GM21515 (cell line): ENCODE measurements around the gene SH3RF3.

Experiments
- ATAC-seq: cut with Tn5 transposase; IDR thresholded peaks from one replicate; pipeline ENCODE4 v1.9.1; 2021; ENCODE audit not compliant: unreplicated experiment

SH3RF3 gene

GRCh38 chr2:109402180-109402579, 273.2 kb downstream of the SH3RF3 start:
- ATAC-seq = no peak

GRCh38 chr2:109402980-109403840, 274.2 kb downstream of the SH3RF3 start:
- no peak for ATAC-seq

GRCh38 chr2:109403841-109404201, 274.8 kb downstream of the SH3RF3 start:
- no peak for ATAC-seq

GRCh38 chr2:109404681-109405080, 275.7 kb downstream of the SH3RF3 start:
- no peak for ATAC-seq

- no peak for ATAC-seq
Observed at GRCh38 chr2:109405873-109406272, 276.9 kb downstream of the SH3RF3 start.

- ATAC-seq = no peak
Observed at GRCh38 chr2:109406301-109406700, 277.3 kb downstream of the SH3RF3 start.

GRCh38 chr2:109407276-109408042, 278.5 kb downstream of the SH3RF3 start:
- ATAC-seq = no peak

- no peak for ATAC-seq
Observed at GRCh38 chr2:109408043-109408335, 279.0 kb downstream of the SH3RF3 start.

GRCh38 chr2:109409321-109410038, 280.5 kb downstream of the SH3RF3 start:
- ATAC-seq = no peak

GRCh38 chr2:109410039-109410815, 281.2 kb downstream of the SH3RF3 start:
- no peak for ATAC-seq

GRCh38 chr2:109411640-109412325, 282.8 kb downstream of the SH3RF3 start:
- ATAC-seq = no peak

GRCh38 chr2:109415581-109416013, 286.6 kb downstream of the SH3RF3 start:
- no peak for ATAC-seq

- ATAC-seq = no peak
Observed at GRCh38 chr2:109417701-109418335, 288.8 kb downstream of the SH3RF3 start.

GRCh38 chr2:109418716-109419115, 289.7 kb downstream of the SH3RF3 start:
- no peak for ATAC-seq

GRCh38 chr2:109419171-109419756, 290.3 kb downstream of the SH3RF3 start:
- ATAC-seq = no peak

- no peak for ATAC-seq
Observed at GRCh38 chr2:109419960-109420370, 291.0 kb downstream of the SH3RF3 start.

- ATAC-seq = no peak
Observed at GRCh38 chr2:109421101-109421500, 292.1 kb downstream of the SH3RF3 start.

GRCh38 chr2:109421642-109422041, 292.6 kb downstream of the SH3RF3 start:
- ATAC-seq = no peak

- no peak for ATAC-seq
Observed at GRCh38 chr2:109422071-109422757, 293.2 kb downstream of the SH3RF3 start.
